SH-SY5Y (cell line): ENCODE measurements around the gene MAGED4B.

Experiments used
- GATA2 ChIP-seq: IDR thresholded peaks from 2 replicates; pipeline ENCODE4 v1.6.1; 2011; ENCODE audit warnings: mild to moderate bottlenecking, low read depth, low read length
- GATA3 ChIP-seq: IDR thresholded peaks from 2 replicates; pipeline ENCODE4 v1.6.1; 2011; ENCODE audit warnings: low read depth, mild to moderate bottlenecking, low read length, moderate library complexity

- TF ChIP-seq GATA2 (no peak), GATA3 (no peak)
Observed at GRCh38 chrX:52118262-52118661, 49.3 kb upstream of the MAGED4B start.
